HL-60/S4 treated with phorbol 12-myristate 13-acetate at 8.2 ng/mL for 4 days and 3 days (cell line): ENCODE measurements around the gene FAM151A.

Source experiments
- in situ Hi-C: fragments of 300-500 bp; cut with MboI; formaldehyde crosslinking; loops from 2 replicates; pipeline ENCODE4 v1.15.0; 2022; ENCODE audit warnings: low sequenced_read_pairs

The FAM151A gene

DNA sequence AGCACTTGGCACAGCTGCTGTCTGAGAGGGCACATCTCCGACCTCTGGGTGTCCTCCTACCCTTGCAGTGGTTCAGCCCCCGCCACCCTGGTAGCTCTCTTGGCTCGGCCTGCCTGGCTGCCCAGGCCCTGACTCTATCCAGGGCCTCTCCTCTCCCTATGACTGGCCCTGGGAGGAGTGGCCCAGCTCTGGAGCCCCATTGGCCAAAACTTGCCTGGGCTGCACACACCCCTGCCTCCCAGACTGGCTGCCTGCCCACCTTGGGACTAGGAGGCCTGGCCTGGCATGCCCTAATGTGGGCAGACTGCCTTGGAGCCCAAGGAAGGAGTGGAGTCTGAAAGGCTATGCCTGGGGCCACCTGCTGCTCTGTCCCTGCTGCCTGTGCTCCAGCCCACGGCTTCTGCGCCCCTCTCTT lies 41.7 kb downstream of the FAM151A start:
- in situ Hi-C loops: no loop called here

DNA sequence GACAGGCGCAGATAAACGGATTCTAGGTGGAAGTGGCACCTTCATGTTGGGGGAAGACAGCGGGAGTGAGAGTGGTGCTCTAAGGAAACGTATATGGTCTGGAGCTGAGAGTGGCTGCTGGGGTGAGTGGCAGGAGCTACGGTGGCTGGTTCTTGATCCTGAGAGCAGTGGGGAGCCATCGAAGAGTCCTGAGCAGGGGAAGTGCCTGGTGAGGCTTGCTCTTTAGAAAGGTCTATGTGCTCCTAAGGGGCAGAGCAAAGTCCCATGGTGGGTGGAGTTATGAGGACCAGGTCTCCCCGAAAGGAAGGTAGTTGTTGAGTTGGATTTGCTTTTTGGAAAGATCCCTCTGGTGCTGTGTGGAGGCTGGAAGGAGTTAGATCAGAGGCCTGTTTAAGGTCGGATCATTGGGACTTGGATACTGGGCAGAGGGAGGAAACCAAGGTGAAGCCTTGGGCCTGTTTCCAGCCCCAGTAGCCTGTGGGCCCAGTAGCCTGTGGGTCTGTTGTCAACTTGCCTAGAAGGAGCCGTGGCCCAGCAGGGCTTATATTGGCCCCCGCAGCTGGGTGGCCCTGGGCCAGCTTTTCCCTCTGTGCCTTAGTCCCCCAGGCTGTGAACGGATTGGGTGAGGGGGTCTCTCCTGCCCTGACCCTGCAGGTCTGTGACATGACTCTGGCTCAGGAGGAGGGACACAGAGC lies 42.3 kb downstream of the FAM151A start:
- in situ Hi-C loops: no loop called here

DNA sequence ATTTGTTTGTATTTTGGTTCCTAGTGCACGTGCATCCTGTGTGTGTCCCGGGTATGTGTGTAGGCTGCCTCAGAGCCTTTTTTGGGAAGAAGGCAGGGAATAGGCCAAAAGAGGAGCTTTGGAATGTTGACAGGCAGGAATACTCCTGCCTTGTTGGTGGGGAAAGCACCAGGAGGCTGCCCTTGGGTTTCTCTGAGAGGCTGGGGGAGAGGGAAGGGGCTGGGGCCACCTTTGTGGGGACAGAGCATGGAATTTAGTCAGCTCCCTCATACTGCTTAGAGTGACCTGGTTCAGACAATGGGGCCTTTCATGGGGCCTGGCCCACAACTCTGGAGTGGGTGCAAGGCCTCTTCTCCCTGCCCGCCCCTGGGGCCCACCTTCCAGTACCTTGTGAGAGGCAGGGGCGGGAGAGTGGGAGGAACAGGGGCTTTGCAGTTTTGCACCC lies 44.0 kb downstream of the FAM151A start:
- in situ Hi-C loops: no loop called here

DNA sequence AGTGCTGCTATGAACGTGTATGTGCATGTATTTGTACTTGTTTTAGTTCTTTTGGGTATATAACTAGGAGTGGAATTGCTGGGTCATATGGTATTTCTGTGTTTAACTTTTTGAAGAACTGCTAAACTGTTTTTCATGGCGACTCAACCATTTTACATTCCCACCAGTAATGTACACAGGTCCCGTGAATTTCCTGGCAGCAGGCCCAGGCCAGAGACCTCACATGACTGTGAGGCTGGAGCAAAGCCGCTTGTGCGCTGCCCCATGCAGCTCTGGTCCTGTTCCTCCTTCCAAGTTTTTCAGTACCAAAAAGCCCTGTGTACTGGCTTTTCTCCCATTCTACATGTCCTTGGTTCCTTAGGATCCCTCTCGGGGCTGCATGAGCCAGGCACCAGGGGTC lies 45.7 kb downstream of the FAM151A start:
- in situ Hi-C loops: no loop called here

DNA sequence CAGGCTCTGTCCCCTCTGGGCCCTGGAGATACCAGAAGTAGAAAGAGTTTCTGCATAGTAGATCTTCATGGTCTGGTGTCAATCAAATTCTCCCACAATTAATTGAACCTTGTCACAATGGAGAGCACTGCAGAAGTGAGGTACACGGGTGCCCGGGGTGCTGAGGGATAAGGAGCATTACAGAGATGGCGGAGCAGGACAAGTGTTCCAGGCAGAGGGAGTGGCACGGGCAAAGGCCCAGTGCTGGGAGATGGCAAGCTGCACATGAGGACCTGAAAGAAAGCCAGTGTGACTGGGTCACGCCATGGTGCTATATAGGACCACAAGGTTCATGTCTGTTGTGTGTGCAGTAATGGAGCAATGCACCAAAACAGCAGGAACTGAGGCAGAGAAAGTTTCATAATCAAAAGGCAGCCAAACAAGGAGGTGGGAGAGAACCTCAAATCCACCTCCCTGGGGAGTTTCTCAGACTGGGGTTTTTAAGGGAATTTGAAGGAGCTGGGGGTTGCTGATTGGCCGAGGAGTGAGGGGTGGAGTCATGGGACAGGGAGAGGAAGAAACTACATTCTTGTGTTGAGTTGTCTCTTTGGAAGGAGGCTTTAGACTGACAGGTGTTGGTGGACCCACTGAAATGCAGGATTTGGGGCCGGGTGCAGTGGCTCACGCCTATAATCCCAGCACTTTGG lies 47.6 kb downstream of the FAM151A start:
- in situ Hi-C loops: no loop called here

DNA sequence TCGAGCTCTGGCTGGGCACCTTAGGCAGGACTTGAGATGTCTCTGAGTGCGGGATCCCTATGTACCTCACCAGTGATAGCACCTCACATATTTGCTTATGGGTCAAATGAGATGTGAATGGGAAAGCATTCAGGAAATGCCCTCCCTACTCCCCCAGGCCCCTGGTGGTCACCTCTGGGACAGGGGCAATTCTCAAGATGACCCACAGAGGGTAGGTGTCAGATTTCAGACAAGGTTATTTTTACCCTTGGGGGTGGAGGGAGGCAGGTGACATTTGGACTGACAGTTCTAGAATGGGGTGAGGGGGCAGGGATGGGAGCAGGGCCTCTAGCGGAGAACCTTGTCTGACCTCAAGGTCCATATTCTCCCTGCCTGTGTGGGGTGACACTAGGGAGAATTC lies 48.2 kb downstream of the FAM151A start:
- in situ Hi-C loops: no loop called here

DNA sequence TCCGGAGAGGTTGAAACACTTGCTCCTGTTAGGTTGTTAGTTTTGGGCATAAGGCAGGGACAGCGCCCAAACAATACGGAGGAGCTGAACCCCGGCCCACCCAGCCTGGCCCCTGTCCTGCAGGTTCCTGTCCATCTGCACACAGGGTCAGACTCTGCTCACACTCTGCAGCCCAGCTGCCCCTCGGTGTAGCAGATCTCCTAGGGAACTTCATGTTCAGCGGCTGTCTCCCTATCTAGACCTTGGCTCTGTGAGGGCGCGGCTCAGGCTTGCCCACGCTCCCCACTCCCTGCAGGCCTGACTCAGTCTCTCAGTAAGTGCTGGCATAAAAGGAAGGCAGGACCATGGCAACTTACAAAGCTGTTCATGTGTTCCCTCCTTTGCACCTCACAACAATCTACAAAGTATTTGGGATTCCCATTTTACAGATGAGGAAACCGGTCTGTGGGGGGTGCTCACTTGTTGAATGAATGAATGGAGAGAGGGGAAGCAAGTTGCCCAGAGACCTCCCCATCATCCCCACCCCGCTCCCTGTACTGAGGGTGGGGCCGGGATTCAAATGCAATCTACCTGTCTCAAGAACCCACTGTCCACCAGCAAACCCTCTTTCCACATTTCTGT lies 49.1 kb downstream of the FAM151A start:
- in situ Hi-C loops: no loop called here

DNA sequence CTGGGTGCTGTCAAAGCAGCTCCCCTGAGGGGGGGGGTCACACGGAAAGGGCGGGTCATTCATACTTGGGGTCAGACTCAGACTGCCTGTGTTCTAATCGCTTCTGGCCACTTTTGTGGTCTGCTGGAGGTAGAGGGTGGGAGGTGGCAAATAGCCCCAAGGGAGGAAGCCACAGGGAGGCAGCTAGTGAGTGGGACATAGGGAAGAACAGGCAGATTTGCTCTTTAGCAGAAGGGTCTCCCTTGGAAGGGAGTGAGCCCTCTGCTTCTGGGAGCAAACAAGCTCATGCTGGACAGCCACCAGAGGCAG lies 50.8 kb downstream of the FAM151A start:
- in situ Hi-C loops: no loop called here

DNA sequence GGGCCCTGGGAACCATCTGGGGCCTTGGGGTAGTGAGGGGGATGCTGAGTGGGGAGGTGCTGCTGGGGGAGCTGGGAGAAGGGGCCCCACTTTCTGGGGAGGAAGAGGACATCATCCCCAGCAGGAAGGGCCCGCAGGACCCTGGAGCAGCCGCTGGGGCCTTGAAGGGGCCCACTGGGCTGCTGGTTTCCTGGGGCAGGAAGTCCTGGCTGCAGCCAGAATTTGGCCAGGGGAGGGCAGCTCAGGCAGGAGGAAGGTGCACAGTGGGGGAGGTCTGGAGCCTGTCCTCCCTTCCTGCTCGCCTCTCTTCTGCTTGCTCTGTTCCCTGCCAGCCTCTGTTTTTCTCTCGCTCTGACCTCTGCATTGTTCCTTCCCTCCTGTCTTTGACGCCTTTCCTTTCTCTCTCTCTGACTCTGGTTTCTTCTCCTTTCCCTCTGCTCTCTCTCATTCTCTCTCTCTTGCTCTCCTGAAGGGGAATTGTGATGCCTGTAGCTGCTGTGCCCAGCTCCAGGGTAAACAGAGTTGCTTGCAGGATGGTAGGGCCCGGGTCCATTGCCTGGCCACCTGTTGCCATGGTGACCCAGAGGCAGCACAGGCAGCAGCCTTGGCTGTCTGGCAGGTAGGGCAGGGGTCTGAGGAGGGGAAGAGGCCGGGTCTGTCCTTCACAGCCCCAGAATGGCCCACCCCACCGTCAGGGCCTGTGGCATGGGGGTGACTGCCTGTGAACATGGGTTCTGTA lies 51.4 kb downstream of the FAM151A start:
- in situ Hi-C loops: no loop called here

DNA sequence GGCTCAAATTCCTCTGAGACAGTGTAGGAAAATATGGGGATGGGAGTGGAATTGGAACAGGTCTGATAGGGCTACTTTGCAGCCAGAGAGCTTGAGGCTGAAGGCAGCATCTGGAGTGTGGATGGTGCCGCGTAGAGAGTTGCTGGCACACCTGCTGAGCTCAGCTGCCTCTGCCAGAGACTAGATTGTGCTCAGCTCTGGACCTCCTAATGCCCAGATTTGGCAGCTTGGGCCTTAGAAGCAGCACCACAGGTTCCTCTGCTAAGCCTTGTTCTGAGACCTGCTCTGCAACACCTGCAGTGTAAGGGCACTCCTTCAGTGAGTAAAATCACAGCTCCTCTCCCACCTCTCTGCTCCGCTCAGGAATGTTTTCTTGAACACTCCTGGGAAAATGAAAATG lies 52.0 kb downstream of the FAM151A start:
- in situ Hi-C loops: no loop called here

DNA sequence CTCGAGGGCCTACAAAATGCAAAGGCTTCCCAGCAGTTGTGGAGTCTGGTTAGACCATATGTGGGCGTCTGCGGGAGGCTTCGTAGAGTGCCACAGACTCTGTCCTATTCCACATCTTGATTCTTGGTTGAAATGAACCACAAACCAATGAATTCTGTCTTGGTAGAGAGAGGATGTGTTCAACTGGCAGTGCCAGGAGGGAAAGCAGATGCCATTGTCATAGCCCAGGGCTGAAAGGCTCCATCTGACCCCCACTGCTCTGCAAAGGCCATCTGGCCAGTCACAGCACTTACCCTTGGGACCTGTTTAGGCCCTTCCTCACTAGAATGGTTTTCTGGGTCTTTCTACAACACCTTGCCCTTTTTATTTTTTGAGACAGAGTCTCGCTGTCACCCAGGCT lies 53.2 kb downstream of the FAM151A start:
- in situ Hi-C loops: no loop called here

DNA sequence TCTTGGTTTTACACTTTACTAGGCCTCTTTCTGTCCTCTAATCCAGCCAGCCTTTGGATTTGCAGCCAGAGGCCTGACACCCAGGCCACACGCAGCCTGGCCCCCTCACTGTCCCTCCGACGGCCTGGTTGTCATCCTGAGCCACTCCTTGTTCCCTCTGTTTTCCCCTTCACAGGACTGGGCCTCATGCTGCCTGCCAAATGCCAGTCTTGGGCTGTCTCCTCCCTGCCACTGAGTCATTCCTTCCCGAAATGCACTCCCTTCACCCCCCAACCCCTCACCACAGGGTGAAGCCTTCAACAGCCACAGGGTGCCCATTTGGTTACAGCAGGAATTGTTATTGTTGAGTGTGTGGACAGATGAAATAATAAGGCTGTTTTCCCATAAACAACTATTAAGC lies 54.0 kb downstream of the FAM151A start:
- in situ Hi-C loops: no loop called here

DNA sequence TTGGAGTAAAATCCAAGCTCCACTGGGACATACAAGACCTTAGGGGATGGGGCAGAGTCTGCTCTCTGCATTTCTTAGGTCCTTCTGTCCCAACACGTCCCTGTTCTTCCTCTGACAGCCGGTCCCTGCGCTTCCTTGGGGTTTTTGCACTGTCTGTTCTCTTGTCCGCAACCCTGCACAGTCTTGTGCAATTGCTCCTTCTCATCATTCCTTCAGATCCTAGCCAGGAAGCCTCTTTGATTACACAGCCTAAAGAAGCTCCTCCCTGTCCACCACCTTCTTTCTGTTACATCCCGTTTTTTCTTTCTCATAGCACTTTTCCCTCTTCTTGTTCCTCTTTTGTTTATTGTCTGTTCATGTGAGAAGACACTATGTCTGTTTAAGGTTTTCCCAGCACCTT lies 55.4 kb downstream of the FAM151A start:
- in situ Hi-C loops: no loop called here

DNA sequence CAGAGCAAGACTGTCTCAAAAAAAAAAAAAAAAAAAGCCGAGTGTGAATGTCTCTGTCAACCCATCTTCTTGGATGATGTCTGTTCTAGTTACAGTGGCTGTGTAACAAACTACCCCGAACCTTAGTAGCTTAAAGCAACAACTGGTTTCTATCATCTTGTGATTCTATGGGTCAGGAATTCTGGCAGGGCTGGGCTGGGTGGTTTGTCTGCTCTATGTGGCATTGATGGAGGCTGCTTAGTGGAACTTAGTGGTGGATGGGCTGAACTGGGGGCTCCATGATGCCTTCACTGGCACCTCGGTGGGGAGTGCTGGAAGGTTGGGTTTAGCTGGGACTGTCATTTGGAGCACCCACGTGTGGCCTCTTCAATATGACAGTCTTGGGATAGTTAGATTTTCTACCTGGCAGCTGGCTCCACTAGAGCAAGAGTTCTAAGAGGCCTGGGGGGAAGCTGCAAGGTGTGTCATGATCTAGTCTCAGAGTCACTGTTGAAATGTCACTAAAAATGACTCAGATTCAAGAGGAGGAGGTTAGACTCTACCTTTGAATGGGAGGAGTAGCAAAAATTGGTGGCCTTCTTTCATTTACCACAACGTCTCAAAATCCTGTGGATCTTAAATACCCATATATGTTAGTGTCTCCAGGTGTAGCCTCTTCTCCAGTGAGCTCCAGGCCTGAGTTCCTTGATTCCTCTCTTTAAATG lies 56.7 kb downstream of the FAM151A start:
- in situ Hi-C loops: no loop called here

DNA sequence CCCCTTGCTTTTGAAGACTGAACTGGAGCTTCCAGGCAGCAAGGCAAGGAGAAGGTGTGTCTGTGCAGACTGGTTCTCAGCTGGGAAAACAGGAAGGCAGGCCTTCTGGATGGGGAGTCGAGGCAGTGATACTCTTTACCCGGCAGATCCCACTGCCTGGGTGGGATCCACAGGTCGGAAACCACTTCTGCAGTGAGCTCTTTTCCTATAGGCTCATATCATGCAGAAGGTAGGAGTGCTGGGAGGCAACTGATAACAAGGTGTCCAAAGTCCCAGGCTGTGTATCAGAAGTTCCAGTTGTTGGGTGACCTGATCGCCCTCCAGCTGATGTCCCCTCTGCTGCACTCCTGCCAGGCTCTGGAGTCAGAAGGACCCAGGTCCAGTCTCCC lies 58.2 kb downstream of the FAM151A start:
- in situ Hi-C loops: no loop called here

DNA sequence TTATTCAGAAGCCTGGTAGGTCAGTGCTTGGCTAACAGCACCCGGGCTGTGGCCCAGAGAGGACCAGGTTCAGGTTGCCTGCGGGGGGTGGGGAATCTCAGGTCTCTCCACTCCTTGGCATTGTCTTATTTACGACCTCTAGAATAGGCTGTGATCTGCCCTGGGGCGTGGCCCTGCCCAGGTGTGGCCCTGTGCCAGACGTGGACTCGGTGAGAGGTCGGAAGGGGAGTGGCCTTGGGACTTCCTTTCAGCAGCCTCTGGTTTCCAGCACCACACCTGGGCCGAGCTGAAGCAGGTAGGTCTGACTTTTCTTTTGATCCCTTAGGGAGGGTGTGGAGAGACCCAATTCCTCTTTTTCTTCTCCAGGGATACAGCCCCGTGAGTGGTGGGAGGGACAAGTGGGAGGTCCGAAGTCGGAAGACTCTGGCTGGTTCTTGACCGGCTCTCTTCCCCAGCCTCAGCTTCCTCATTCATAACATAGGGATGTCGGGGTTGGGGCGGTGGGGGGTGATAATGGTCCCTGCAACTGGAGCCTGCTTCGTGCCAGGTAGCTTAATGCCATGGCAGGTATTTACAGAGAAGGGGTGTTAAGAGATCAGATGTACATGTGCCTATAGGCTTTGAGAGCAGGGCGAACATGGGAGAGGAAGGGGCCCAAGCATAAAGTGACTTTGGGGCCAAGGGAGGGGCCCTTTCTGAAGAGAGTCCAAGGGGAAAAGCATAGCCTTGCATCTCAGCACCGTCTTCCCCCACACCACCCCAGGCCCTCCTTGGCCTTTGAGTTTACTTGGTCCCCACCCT lies 58.8 kb downstream of the FAM151A start:
- in situ Hi-C loops: no loop called here

DNA sequence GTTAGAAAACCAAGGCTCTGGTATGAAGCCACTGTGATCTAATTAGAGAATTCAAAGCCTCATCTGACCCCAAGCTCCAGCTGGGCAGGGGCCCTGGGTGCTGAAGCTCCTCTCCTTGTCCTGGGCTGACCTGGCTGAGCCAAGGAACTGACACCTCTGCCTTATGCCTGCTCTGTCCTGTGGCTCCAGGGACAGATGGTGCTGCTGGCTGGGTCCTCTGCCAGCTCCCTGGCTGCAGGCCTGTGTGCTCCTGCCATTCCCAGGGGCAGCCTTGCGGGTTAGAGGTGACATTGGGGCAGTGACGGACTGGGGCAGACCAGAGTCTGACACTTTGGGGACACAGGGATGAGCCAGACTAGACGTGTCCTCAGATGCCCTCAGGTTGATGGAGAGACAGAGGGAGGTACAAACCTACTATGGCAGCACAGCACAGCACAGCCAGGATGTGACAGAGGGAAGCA lies 63.5 kb downstream of the FAM151A start:
- in situ Hi-C loops: no loop called here
